ENCODE data around the gene ODAD3.
"Not testable (repeated sequence)": the region's sequence is repeated elsewhere in the genome, so short reads cannot be mapped to it uniquely, and the experiment has no call there.

The ODAD3 gene

GRCh38 chr19:11479898-11480714 lies 45.2 kb upstream of the ODAD3 start:
- H3K4me3 ChIP-seq (ENCODE audit: low read depth, low read length), result no peak overlapping the region
- TF ChIP-seq CTCF (IDR thresholded peaks at IDR 0.05; ENCODE audit: control insufficient read depth, extremely low read depth, insufficient read depth), result no peak
- no peak for DNase-seq (ENCODE audit: low read depth)

GRCh38 chr19:11479090-11479897 lies 44.4 kb upstream of the ODAD3 start:
- DNase-seq (ENCODE audit: low read depth), result no peak
- TF ChIP-seq CTCF (IDR thresholded peaks at IDR 0.05; ENCODE audit: control insufficient read depth, extremely low read depth, insufficient read depth), result no peak
- no peak overlapping the region for H3K4me3 ChIP-seq (ENCODE audit: low read depth, low read length)

GRCh38 chr19:11478167-11479089 lies 43.5 kb upstream of the ODAD3 start:
- DNase-seq (ENCODE audit: low read depth), result no peak
- H3K4me3 ChIP-seq (ENCODE audit: low read depth, low read length), result no peak overlapping the region
- no peak for TF ChIP-seq CTCF (IDR thresholded peaks at IDR 0.05; ENCODE audit: control insufficient read depth, extremely low read depth, insufficient read depth)

- no peak for DNase-seq (ENCODE audit: low read depth)
- TF ChIP-seq CTCF (IDR thresholded peaks at IDR 0.05; ENCODE audit: control insufficient read depth, extremely low read depth, insufficient read depth), result no peak
- H3K4me3 ChIP-seq (ENCODE audit: low read depth, low read length), result no peak overlapping the region
Measured at GRCh38 chr19:11475861-11476260, 40.9 kb upstream of the ODAD3 start.

GRCh38 chr19:11475343-11475742 lies 40.4 kb upstream of the ODAD3 start:
- DNase-seq (ENCODE audit: low read depth), result not testable (repeated sequence)

GRCh38 chr19:11473725-11474124 lies 38.8 kb upstream of the ODAD3 start:
- no peak for DNase-seq (ENCODE audit: low read depth)
- H3K4me3 ChIP-seq (ENCODE audit: low read depth, low read length), result no peak overlapping the region
- TF ChIP-seq CTCF (IDR thresholded peaks at IDR 0.05; ENCODE audit: control insufficient read depth, extremely low read depth, insufficient read depth), result no peak

More at GRCh38 chr19:11475343-11475742, 40.4 kb upstream of the ODAD3 start:
- H3K4me3 ChIP-seq (ENCODE audit: low read depth, low read length), result not testable (repeated sequence)

GRCh38 chr19:11468266-11468845 lies 33.4 kb upstream of the ODAD3 start:
- DNase-seq (ENCODE audit: low read depth); H3K4me3 ChIP-seq (ENCODE audit: low read depth, low read length): not testable (repeated sequence)
